Breast epithelium (tissue), 3 donors: ENCODE measurements around the gene DPPA5.

Experiments
- CTCF ChIP-seq, 3 donors: fragments of 450-650 bp; IDR thresholded peaks; one replicate each; pipeline ENCODE4 v1.5.1; 2016 to 2017; ENCODE audit warnings: antibody characterized with exemption in 3 of 3, mild to moderate bottlenecking in 3 of 3, moderate library complexity in 3 of 3
- POLR2A ChIP-seq: fragments of 450-650 bp; IDR thresholded peaks from one replicate; pipeline ENCODE4 v1.6.1; 2016; ENCODE audit warnings: antibody characterized with exemption, mild to moderate bottlenecking, moderate library complexity
- POLR2AphosphoS5 ChIP-seq, 3 donors: sonication (generic); formaldehyde crosslinking; IDR thresholded peaks; one replicate each; pipeline ENCODE4 v1.6.1; 2017; ENCODE audit warnings: antibody characterized with exemption in 3 of 3

GRCh38 chr6:73395875-73396274 lies 41.8 kb upstream of the DPPA5 start:
- no peak for TF ChIP-seq CTCF (IDR thresholded peaks at IDR 0.05)
- TF ChIP-seq POLR2AphosphoS5 (IDR thresholded peaks at IDR 0.05), result no peak
- no peak for TF ChIP-seq POLR2A
